DMS153 (cell line): Measurements from ENCODE around the gene PRELP.
"Not testable (repeated sequence)": the region's sequence is repeated elsewhere in the genome, so short reads cannot be mapped to it uniquely, and the experiment has no call there.

ENCODE experiments used
- DNase-seq: peaks from one replicate; lab custom pipeline; 2025; lab: John Stamatoyannopoulos, UW

The PRELP gene

GRCh38 chr1:203506858-203507626 is 31.4 kb downstream of the PRELP start:
- no peak for DNase-seq

- no peak for DNase-seq
Observed at GRCh38 chr1:203507759-203508158, 32.2 kb downstream of the PRELP start.

GRCh38 chr1:203508463-203509073 is 33.0 kb downstream of the PRELP start:
- DNase-seq = no peak

GRCh38 chr1:203509135-203509534 is 33.5 kb downstream of the PRELP start:
- DNase-seq = no peak

GRCh38 chr1:203511513-203511912 is 35.9 kb downstream of the PRELP start:
- no peak for DNase-seq

DNA sequence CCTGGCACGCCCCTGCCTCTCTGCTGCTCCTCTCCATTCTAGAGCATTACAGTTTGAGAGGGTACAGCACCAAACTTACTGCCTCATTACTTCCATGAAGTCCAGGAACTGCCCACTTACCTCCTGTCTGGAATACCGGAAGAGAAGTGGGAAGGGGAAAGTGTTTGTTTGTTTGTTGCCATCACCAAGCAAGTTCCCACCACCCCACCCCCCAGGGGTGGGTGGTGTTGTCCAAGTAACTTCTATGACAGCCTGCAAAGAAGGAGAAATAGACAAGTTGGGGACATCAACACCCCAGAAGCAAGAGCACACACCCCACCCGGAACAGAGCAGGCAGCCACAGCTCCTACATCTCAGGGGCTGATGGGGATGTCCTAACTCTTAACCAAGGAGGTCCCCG is 36.3 kb downstream of the PRELP start:
- DNase-seq = no peak

- DNase-seq = no peak
Observed at GRCh38 chr1:203512517-203512847, 36.9 kb downstream of the PRELP start.

DNA sequence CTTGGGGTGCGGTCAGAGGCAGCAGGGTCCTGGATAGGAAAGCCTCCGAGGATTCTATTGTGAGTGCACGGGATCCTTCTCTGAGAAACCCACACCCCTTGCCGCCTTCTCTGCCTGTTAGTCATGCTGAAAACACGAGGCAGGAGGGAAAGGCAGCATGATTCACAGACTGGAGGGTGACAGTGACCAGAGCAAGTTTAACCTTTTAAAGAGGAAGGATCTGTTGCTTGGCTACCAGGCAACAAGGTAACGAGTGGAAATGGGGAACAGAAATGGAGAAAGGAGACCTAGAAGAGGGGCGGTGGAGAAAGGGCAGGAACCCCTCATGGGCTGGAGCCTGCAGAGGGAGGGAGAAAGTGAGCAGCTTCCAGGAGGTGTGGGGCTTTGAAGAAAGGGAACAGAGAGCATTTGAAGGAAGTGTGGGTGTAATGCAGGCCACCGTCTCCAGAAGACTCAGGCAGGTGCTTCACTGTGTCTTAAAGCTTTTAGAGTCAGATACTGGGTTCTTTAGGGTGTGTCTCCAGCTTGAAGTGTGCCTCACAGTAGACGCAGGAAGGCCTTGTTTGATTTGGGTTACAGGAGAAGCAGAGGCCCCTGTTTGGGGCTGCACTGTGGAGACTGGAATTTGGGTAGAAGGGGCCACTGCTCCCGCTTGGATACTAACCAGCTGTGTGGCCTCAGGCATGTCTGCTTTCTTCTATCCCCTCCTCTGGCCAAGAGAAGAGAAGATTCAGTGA is 37.4 kb downstream of the PRELP start:
- no peak for DNase-seq

GRCh38 chr1:203513585-203514031 is 38.0 kb downstream of the PRELP start:
- no peak for DNase-seq

GRCh38 chr1:203516184-203516583 is 40.6 kb downstream of the PRELP start:
- DNase-seq = no peak

DNA sequence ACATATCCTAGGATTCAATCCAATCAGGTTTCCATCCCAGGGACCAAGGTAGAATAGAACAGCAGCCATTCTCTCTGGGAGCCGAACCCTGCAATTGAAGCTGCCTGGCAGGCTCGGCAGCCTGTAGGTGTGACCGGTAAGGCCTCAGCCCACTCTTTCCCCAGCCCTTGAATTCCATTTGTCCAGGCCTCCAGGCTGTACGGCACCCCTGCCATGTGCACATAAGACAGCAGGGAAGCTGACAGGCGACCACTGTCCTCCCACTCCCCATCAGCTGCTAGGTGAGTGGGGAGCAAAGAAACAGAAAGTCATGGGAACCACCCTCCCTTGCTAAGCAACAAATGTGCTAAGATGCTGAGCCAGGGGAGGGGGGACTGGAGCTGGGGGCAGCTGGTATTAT is 41.3 kb downstream of the PRELP start:
- DNase-seq = no peak

GRCh38 chr1:203517426-203518110 is 42.0 kb downstream of the PRELP start:
- no peak for DNase-seq

DNA sequence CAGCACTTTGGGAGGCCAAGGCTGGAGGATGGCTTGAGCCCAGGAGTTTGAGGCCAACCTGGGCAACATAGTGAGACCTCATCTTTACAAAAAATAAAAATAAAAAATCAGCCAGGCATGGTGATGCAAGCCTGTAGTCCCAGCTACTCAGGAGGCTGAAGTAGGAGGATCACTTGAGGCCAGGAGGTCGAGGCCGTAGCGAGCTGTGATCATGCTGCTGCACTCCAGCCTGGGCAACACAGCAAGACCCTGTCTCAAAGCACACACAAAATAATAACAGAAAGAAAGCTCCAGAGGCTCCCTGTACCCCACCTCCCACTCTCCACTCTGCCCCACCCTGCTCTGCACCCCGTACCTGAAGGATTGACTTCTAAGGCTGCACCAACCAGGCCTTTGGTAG is 42.5 kb downstream of the PRELP start:
- not testable (repeated sequence) for DNase-seq

DNA sequence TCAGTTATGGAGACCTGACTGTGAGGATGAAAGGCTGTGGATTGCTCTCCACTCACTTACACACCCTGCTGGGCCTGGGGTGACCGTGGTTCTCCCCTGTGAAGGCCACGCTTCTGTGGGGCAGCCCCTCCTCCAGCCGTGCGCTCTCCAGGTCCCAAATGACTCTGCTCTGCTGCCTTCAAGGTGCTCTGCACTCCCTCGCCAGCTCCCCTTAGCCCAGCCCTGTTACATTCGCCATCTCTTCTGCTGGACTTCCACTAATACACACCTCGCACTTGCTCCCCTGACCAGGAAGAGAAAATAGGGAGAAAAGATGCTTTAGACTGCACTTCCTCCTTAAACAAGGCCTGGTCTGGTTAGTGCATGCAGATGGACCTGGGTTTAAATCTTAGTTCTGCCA is 42.9 kb downstream of the PRELP start:
- DNase-seq = no peak

DNA sequence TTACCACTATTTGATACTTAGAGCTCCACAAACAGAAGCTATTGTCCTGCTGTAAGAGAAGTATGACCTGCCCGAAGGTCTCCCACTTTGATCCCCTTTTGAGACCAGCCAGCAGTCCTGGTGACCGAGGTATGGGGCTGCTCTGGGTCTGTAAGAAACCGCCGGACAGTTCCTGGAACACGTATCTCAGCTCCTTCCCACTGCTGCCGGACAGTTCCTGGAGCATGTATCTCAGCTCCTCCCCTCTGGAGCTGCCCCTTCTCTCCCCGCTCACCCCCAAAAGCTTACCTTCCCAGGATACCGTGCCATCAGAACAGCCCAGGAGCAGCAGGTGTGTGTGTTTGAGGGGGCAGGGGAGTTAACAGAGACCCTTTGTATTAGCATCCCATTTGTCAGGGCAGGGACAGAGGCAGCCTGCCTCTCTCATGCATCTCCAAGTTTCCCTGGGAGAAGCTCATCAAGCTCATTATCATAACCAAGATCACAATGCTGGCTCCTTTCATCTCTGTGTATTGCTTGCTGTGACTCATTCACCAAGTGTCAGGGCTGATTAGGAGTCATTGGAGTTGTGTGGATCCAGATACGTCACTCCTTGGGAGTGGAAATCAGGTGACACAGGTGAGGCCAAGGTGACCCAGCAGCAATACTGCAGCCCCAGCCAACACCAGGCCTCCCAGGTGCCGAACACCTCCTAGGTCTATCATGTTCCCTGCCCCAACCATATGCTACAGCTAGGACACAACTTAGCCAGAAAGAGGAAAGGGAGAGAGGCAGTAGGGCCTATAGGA is 43.6 kb downstream of the PRELP start:
- no peak for DNase-seq

DNA sequence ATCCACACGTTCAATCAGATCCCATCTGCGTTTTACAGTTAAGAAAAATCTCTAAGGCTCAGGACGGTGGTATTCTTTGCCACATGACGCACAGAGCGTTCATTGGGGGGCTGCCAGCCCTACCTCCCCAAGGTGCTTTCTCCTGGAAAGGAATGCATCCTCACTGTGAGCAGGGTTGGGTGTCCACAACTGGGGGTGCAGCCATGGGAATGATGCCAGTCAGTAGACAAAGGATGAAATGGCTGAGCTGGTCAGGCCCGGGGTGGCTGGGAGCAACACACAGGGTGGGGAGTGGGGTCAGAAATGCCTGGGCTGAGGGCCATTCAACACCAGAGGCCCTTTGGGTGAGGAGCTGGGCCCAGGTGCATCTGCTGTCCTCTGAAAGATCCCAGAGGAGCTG is 44.3 kb downstream of the PRELP start:
- no peak for DNase-seq

DNA sequence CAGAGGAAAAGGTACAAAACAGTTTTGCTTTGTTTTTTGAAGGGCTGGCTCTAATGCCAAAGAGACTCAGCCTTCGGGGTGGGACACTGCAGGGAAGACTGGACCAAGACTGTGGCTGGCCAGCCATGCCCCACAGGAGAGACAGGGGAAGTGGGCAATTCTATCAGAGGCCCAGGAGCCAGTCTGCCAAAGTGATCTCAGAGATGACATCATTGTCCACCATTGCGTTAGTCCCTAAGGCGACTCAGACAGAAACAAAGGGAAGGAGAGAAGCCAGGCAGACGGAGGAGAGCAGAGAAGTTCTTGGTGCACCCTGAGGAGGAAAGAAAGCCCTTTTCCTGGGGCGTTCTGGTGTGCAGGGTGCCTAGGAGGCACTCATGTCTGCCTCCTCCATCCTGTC is 44.7 kb downstream of the PRELP start:
- DNase-seq = no peak

- DNase-seq = no peak
Observed at GRCh38 chr1:203521074-203521794, 45.6 kb downstream of the PRELP start.

- no peak for DNase-seq
Observed at GRCh38 chr1:203521812-203522211, 46.2 kb downstream of the PRELP start.

- no peak for DNase-seq
Observed at GRCh38 chr1:203522237-203522636, 46.6 kb downstream of the PRELP start.

DNA sequence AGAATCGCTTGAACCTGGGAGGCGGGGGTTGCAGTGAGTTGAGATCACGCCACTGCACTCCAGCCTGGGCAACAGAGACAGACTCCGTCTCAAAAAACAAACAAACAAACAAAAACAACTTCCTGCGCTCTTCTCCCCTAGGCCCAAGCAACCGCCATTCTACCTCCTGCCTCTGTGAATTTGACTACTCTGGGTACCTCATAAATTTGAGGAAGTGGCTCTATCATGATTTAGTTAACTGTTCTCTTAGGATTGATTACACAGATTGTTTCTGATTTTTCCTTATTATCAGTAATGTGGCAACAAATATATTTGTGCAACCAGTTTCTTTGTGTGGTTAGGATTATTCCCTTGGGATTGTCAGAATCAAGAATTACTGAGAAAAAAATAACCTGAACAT is 48.1 kb downstream of the PRELP start:
- DNase-seq = no peak
